Measurements from ENCODE around the gene EGFLAM.

Gene EGFLAM

DNA sequence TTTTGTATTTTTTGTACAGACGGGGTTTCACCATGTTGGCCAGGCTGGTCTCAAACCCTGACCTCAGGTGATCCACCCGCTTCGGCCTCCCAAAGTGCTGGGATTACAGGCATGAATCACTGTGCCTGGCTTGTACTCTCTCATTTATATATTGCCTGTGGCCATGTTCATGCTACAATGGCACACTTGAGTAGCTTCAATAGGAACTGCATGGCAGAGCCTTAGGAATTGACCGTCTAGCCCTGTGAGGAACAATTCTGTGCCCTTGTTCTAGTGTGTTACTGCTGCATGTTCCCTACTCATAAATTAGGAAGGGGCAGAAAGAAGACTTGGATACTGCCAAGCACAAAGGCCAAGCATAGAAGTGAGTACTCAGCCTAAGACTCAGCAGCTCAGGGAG, 193.8 kb downstream of the EGFLAM start:
- no peak for DNase-seq

DNA sequence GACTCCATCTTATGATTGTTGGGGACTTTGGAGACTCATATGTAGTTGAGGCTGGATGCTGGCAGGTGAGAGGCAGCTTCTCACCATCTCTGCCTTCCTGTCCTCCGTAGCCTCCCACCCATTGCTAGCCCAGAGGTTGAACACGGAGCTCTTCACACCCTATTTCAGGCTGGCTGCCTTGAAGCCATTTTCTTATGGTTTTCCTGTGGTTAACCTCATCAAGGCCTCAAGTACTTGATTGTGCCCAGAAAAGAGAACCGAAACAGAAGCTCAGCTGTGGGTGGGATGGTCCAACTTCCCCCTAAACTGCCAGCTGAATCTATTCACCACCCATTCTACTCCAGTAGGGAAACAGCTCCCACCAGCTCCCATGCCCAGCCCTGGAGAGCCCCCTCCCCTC, 195.1 kb downstream of the EGFLAM start:
- peak; percentile 72 to 82 (median 75) for DNase-seq

DNA sequence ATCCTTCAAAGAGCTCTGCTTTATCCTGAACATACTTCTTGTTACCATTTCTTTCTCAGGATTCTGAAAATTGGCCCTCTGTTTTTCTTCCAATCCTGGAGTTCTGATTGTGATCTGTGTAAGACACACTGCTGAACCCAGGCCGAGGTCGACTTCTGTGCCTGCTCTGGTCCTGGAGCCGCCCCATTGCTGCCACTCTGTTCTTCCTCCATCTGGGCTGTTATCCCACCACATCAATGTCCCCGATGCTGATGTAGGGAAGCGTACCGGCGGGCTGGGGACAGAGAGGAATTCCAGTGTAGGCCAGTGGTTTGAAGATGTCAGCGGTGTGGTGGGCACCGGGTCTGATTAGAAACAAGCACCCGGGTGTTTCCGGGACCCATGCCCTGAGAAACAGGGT, 195.6 kb downstream of the EGFLAM start:
- DNase-seq = no peak

DNA sequence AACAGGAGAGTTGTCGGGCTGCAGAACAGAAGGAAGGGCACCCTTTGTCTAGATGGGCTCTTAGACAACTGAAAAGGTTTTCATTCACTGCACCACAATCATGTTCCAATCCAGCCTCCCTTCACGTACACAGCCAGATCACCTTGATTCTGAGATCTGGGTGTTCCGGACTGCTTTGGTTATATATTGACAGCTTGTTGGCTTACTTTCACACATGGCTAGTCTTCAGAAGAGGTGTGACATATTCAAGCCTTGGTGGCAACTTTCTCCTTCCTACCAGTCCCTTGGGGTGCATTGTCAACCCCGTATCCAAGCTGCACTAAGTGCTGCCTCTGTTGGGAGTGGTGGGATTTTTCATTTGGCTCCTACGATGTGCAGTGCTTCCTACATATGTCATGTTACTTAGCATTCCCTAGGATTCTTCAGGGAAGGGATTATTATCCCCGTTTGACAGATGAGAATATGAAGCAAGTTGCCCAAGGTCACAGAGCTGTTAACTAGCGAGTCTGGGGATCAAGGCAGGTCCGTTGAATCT, 197.5 kb downstream of the EGFLAM start:
- no peak for DNase-seq

DNA sequence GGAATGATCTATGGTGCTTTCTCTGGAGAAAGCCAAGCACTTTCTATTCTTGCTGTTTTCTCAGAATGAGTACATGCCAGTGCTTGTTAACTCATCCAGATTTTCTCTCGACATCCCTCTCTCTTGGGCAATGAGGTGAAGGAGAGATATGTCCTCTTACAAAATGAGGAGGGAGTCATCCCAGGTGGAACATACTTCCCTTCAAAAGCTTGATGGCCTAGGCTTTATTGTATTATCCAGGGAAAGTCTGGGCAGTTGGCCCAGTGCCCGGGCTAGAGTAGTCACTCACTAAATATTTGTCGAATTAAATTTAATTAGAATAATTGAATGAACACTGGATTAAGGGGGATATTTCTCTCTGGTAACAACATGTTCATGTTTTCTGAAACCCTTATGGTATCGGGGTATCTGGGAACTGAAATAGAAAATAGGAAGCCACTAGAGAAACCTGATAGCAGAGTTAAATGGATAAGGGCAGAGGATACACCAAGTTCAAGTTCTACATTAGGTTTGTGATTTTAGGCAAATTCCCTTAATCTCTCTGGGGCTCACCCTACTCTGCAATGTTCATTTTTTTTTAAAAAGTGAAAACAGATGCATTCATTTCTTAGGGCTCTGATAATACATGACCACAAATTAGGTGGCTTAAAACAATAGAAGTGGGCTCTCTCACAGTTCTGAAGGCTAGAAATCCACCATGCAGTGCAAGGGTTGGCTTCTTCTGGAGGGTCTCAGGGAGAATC, 198.5 kb downstream of the EGFLAM start:
- DNase-seq = no peak

DNA sequence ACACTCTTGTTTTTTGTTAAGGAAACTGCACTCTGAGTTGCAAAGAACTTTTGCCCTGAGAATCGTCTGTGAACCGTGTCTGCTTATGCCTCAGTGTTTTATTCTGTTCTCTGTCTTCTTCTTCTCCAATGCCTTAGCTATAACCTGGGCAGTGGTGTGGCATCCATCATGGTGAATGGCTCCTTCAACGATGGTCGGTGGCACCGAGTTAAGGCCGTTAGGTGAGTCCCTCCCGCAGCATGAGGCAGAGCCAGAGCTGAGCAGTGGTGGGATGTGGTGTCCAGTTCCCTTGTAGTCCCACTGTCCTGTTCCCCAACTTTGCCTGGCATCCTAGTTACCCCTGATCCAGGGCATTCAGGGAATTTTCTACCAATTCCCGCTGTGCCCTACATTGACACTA, 199.8 kb downstream of the EGFLAM start:
- DNase-seq = no peak

DNA sequence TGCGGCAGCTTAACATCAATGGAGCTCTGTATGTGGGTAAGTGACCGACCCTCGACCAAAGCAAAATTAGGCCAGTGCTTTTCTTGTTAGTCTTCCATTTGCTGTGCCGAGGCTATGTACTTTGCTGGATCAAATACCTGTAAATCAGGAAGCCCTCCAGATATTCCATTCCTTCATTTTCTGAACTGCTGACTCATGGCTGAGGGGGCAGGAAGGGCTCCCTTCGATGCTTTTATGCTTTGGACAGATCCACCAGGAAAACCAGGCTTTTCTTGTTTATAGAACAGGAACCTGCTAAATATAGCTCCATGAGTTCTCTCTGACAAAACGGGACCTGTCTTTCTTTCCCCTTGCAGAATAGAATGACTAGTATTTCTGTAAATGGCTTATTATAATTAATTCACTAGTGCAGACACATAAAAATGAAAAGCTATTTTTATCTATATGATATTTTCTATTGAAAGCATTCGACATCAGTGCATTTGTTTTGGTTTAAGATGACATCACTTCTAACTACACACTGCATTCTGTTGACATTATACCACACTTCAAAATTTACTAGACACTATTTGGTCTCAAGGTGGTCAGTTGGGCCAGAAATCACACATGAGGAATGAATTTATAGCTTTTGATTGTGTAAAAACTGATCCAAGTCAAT, 204.7 kb downstream of the EGFLAM start:
- no peak for DNase-seq

DNA sequence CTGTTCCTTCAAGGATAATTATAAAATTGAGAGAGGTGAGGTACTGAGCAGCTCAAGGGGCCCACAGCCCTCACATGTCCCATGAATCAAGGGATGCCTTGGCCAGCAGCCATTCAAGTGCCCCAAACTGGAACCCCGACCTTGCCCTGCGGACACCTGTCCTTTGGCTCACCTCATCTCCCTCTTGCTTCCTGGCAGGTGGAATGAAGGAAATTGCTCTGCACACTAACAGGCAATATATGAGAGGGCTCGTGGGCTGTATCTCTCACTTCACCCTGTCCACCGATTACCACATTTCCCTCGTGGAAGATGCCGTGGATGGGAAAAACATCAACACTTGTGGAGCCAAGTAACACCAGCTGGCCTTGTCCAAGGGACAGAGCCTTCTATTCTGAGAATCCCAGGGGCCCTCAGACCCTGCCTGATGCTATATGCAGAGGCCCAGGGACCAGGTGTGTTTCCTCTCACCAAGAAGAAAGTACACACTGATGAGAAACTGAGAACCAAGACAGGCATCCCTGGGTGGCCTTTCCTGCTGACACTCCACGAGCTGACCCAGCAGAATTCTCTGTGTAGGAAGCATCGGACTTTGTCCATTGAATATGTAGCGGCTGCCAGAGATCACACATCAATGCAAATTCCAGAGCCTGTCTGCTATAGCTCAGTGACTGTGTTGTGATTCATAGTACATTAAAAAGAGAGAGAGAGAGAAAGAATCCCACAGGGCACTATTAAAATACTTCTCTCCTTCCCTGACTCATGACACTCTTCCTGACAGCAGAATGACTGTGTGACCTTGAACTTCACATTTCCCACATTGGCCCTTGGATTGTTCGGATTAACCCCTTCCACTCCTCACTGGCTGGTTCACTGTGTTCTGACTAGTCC, 205.5 kb downstream of the EGFLAM start:
- no peak for DNase-seq

DNA sequence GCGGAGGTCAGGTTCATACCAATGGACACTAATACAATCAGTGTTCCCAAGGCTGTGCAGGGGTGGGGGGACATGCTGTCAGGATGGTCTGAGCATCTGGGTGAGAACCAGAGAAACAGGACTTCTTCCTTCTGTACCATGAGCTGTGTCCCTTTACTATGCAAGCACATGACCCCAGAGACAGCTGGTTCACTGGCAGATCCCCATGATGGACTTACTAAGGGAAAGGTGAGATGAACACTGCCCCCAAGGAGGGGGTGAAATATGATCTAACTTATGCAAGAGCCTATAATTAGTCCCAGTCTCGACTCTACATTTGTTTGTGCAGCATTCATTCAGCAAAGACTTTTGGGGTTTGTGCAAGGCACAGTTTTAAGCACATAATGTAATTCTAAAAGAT, 206.7 kb downstream of the EGFLAM start:
- no peak for DNase-seq

DNA sequence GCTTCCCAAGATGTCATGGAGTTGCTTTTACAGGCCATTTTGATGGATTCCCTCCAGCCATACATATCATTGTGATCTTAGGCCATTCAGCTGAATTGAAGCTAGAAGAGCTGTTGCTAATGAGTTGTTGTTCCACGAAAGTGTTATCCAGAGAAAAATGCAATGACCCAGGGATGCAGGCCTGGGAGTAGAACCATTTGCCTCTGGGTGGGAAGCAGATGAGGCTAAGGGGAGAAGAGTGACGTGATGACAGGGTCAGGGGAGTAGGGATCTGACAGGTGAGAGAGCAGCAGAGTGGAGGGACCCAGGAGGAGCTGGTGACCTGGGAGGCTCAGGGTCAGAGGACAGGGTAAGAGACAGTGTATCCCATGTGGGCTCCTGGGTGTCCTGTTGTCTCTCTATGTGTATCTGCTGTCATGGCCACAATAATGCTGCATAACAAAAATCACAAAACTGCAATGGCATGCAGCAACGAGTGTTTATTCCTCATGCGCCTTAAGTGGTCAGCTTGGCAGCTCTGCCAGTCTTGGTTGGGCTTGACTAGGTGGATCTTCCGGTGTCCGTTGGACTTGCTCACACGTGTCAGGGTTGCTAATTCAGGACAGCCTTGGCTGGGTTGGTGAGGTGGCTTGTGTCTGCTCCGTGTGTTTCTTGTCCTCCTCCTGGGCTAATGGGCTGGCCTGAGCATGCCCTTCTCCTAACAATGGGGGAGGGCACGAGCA, 207.5 kb downstream of the EGFLAM start:
- no peak for DNase-seq

DNA sequence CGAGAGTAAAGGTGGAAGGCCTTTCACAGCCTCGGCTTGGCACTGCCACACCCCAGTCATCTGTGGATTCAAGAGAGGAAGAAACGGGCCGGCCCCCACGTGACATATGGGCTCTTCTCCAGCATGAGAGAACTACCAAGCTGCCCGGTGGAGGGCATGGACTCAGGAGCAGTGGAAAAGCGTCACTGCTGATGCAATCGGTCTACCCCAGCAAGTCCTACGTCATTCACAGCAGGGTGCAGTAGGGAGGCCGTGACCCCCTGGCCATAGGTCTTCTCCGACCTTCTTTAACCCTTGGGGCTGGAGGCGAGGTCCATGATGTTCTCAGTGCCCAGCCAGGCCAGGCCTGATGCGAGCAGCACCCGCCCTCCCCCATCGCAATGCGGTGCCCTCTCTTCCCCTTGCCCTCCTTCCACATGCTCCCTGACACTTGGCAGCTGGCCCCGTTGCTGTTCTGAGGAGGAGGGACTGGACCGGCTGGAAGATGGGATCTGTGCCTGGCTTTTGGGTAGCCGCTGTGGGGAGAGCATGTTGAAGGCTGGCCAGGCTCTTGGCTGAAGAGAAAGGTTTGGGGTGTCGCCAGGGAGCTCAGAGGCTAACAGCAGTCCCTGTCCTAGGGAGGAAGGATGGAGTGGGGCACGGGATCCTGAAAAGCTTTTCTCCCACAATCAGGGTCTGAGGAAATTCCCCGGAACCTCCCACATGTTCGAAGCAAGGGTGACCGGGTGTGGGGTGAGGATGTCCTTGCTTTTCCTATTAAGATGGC, 208.2 kb downstream of the EGFLAM start:
- DNase-seq = no peak

DNA sequence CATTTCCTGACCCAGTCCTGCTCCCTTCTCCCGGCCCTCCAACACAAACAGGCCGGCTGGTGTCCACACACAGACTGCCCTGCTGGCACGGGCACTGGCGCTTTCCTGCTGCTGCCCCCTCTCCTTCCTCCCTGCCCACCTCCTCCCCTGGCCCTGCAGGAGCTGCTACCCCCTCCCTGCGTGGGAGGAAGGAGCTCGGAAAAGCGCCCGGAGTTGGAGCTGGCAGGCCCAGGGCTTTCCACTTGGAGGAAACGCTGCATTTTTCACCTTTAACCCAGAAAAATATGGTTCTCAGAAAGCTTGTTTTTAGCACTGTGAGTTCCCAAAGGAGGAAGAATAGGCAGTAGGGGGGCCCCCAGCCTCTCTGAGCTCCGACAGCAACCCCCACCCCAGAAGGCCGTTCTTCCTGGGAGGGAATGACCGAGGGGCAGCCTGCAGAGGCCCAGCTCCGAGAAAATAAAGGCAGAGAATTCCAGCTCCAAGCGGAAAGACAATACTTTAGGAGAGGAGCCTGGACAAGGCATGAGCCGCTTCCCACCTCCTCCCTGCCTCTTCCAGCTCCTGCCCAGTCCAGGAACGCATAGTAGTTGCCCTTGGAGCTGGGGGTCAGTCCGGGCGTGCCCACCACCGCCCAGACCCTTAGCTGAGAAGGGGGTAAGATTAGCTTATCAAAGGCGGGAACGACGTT, 209.1 kb downstream of the EGFLAM start:
- DNase-seq = no peak

DNA sequence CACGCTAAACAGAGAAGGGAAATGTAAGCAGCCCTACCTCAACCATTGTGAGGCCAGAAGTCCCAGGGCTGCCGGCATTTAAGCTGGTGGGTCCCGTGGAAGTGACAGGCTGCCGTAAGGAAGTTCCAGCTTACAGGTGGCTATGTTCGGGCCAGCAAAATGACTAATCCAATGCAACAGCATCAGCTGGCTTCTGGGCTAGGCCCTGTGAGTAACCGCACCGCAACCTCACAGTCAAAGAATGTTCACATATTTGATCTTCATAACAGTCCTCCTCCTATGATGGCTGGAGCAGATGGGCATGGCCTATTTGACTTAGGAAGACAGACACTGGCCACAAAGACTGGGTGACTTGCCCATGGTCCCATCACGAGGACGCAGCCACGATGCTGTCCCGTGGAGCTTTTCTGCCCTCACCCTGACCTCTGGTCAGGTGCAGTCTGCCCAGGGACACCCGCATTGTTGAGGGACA, 209.9 kb downstream of the EGFLAM start:
- no peak for DNase-seq

DNA sequence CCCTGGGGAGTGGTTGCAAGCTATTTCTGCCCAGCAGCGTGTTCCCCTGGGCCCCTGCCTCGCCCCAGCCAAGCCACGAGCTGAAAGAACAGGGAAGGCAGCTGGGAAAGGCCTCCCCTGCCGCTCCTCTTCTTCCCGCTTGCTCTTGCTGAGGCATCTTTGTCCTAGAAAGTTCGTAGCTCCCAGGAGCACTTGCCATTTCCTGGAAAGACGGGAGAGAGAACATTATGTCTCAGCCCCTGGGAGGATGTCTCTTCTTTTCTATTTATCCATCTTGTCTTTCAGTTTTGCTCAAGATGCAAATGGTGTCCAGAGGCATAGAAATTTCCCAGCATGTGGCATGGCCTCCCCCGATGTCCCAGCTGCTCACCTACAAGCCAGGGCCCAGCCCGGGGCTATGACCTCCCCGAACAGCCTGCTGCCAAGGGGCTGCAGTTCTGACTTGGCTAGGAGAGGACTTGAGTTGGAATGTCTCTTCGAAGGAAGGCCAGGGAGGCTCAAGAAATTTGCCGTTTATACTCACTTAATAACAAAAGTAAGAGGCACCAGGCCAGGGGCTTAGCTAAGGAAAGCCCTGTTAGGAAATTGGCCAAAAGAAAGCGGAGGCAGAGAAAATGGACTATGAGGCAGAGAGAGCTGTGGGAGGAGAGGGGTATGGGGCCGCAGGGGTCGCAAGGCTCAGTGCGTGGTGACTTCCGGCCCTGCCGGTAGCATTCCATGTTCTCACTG, 210.8 kb downstream of the EGFLAM start:
- DNase-seq = no peak

DNA sequence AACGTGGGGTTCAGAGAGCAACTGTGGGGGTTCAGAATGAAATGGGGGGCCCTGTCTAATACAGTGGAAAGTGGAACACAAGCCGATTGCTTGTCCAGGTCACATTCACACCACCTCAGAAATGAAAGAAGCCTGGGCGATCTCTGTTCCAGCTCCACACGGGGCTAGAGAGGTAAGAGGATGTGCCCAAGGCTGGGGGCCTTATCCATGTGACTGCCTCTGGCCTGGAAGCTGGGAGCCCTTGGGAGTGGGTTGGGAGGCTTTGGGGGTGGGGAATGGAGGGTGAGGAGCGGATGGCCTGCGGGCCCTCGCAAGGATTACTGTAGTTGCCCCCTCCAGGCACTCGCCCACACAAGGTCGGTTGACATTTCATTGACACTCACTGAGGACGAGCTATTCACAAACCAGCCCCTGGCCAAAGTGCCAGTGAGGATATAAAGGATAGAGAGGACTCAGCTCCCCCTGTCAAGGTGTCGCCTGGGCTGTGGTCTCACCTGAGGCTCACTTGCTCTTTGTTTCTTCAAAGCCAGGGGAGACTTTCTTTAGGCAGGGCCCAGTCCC, 211.4 kb downstream of the EGFLAM start:
- DNase-seq = no peak

DNA sequence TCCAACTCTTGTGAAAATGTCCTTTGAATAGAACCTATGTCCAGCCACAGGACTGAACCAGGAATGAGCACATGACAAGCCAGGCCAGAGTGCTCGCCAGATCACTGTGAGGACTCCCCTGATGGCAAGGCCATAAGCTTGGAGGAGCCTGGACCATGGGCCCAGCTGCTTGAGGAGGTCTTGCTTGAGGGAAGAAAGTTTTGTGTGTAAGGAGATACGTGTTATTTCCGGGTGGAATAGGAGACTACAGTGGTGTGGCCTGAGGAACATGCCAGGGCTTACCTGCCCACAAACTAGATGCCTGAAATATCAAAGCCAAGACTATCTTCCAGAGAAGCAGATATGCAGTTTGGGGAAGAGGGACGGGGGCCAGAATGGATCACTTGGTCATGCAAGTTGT, 213.3 kb downstream of the EGFLAM start:
- no peak for DNase-seq

DNA sequence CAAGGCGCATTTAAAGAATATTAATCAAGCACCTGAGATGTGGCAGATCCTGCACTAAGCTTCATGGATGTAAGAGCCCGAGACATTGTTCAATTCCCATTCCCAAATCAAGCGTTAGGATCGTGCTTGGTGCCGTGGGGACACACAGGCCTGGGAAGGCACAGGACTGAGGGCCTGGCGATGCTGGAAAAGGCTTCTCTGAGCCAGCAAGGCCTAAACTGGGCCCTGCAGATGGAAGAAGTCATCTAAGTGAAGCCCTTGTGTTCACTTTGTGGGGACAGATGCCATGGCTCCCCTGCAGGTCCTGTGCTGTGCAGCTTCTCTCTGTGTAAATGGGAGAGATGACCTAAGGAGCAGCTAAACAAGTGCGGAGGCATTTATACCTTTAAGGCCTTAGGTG, 214.2 kb downstream of the EGFLAM start:
- DNase-seq = no peak

DNA sequence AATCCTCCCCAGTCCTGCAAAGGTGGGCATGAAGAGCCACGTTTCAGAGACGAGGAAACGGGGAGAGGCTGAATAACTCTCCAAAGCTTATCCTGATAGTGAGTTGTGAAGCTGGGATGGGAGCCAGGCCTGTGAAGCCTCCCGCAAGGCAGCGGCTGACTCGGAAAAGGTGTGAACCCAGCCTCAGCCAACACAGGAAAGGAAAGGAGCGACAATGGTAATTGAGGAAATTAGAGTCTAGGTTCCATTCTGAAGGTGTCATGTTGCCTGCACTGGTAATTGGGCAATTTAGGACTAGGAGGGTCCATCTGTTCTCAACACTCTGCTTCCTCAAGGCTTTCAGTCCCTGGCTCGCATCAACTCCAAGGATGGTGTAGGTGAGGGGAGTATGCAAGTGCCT, 214.6 kb downstream of the EGFLAM start:
- DNase-seq = no peak

DNA sequence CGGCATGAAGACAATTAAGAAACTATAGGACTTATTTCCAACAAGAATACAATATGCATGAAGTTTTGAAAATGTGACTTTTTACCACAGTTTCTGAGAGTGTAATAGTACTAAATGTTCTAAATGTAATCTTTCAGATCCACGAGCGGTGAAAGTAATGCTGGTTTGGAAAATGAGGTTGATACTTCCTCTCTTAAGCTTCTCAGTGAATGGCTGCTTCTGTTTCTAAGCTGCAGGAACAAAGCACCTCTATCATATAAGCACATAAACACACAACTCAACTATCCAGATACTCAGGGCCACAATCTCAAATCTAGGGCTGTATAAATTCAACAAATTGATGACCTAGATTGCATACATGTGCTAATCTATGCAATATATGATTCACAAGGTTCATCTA, 219.8 kb downstream of the EGFLAM start:
- no peak for DNase-seq

DNA sequence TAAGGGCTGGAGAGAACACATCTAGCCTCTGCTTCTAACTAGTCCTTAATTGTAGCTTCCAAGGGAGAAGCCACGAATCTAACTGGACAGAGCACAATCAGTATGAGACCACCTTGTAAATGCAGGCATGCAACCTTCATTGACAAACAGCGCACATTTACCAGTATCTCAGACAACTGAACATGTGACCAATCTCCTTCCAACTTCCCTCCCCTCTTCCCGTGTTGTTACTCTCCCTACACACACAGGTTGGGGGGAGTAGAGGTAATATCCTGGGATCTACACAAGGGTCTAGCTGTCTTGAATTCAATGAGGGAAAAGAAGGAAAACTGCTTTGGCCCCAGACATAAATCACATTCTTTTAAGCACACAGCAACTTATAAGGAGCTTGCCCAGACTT, 220.5 kb downstream of the EGFLAM start:
- no peak for DNase-seq

Data from suppressor macrophage treated with lipopolysaccharide for 1 hour (primary cell).